ENCODE results near the gene SLC22A16.

- TF ChIP-seq HDAC6 (IDR thresholded peaks at IDR 0.05; ENCODE audit: low read depth, low read length) (no peak), CTCF (IDR thresholded peaks at IDR 0.05; ENCODE audit: control extremely low read depth in 1 of 3, insufficient read depth in 1 of 3, low read depth in 1 of 3, low read length in 3 of 3) (no peak), POLR2AphosphoS5 (IDR thresholded peaks at IDR 0.05; ENCODE audit: low read depth, low read length) (no peak), TEAD4 (IDR thresholded peaks at IDR 0.05; ENCODE audit: low read depth, low read length) (no peak), CBX8 (IDR thresholded peaks at IDR 0.05; ENCODE audit: borderline replicate concordance, low read depth, low read length) (no peak), EP300 (IDR thresholded peaks at IDR 0.05; ENCODE audit: borderline replicate concordance in 1 of 2, low read depth in 2 of 2, low read length in 2 of 2) (no peak), SP1 (IDR thresholded peaks at IDR 0.05; ENCODE audit: low read depth, low read length) (no peak), TAF7 (optimal IDR thresholded peaks at IDR 0.05; ENCODE audit: borderline replicate concordance, low read depth, low read length) (no peak), ASH2L (IDR thresholded peaks at IDR 0.05; ENCODE audit: low read length) (no peak), EZH2 (IDR thresholded peaks at IDR 0.05; ENCODE audit: low read depth, low read length, severe bottlenecking) (no peak), TAF1 (IDR thresholded peaks at IDR 0.05; ENCODE audit: low read depth, low read length) (no peak), YY1 (IDR thresholded peaks at IDR 0.05; ENCODE audit: low read depth, low read length) (no peak), TCF12 (IDR thresholded peaks at IDR 0.05; ENCODE audit: low read depth, low read length) (no peak), RAD21 (IDR thresholded peaks at IDR 0.05 in 1 of 2, conservative IDR thresholded peaks at IDR 0.05 in 1 of 2; ENCODE audit: low read depth in 2 of 2, low read length in 2 of 2) (no peak)
Measured at GRCh38 chr6:110517601-110518281, 41.3 kb upstream of the SLC22A16 start.
